Breast epithelium (tissue), 3 donors: ENCODE data around the gene ATG5.

Source experiments
- CTCF ChIP-seq, 3 donors: fragments of 450-650 bp; IDR thresholded peaks; one replicate each; pipeline ENCODE4 v1.5.1; 2016 to 2017; ENCODE audit warnings: antibody characterized with exemption in 3 of 3, mild to moderate bottlenecking in 3 of 3, moderate library complexity in 3 of 3
- POLR2A ChIP-seq: fragments of 450-650 bp; IDR thresholded peaks from one replicate; pipeline ENCODE4 v1.6.1; 2016; ENCODE audit warnings: antibody characterized with exemption, mild to moderate bottlenecking, moderate library complexity
- POLR2AphosphoS5 ChIP-seq, 3 donors: sonication (generic); formaldehyde crosslinking; IDR thresholded peaks; one replicate each; pipeline ENCODE4 v1.6.1; 2017; ENCODE audit warnings: antibody characterized with exemption in 3 of 3

- TF ChIP-seq CTCF (IDR thresholded peaks at IDR 0.05) (no peak), POLR2AphosphoS5 (IDR thresholded peaks at IDR 0.05) (no peak), POLR2A (no peak)
These were observed 21.7 kb upstream of the ATG5 start for GRCh38 chr6:106347219-106347618.
